OCI-LY7 (cell line): ENCODE measurements around the gene PRR14. TPM values are rescaled to one million over a fixed set of nuclear protein-coding genes. Genes with fewer than 3 reads are reported as not detected.
"Not testable (repeated sequence)": the region's sequence is repeated elsewhere in the genome, so short reads cannot be mapped to it uniquely, and the experiment has no call there.

Experiments
- BruUV-seq: library from RNA; stranded (reverse); fragments of 400-500 nt; replicated peaks from 2 replicates; lab custom pipeline; 2021; lab: Mats Ljungman, UMichigan
- CTCF ChIA-PET: fragments of 300-600 bp; sonication (Branson Sonifier 250); formaldehyde crosslinking; loops from one replicate; lab custom pipeline; 2022; ENCODE audit warnings: antibody characterized with exemption; ENCODE audit not compliant: unreplicated experiment; lab: Charles Lee
- POLR2A ChIA-PET: fragments of 300-600 bp; sonication (Branson Sonifier 250); formaldehyde crosslinking; loops from one replicate; lab custom pipeline; 2022; ENCODE audit warnings: antibody characterized with exemption; lab: Charles Lee
- DNase-seq: peaks from one replicate; pipeline ENCODE4 v3.0.0-alpha.2; 2015; ENCODE audit warnings: low spot score
- H2AFZ ChIP-seq: fragments of 200-600 bp; sonication (generic), shearing (Covaris generic); 2 replicates; pipeline ENCODE4 v1.6.1; 2014; ENCODE audit warnings: mild to moderate bottlenecking, antibody characterized with exemption, low read length, moderate library complexity
- H3K27ac ChIP-seq: fragments of 200-600 bp; sonication (generic); 2 replicates; pipeline ENCODE4 v1.5.1; 2014; ENCODE audit warnings: mixed run types, low read depth, mild to moderate bottlenecking, moderate library complexity, low read length, inconsistent platforms; ENCODE audit not compliant: poor library complexity, severe bottlenecking
- H3K36me3 ChIP-seq: fragments of 200-600 bp; sonication (generic); 2 replicates; pipeline ENCODE4 v1.6.1; 2014; ENCODE audit warnings: mild to moderate bottlenecking, antibody characterized with exemption, low read length, moderate library complexity, mixed read lengths; ENCODE audit not compliant: insufficient read depth
- H3K4me1 ChIP-seq: fragments of 200-600 bp; sonication (generic); 2 replicates; pipeline ENCODE4 v1.5.1; 2014; ENCODE audit warnings: mild to moderate bottlenecking, low read length; ENCODE audit not compliant: insufficient read depth, poor library complexity, severe bottlenecking
- H3K4me2 ChIP-seq: fragments of 200-600 bp; sonication (generic); 2 replicates; pipeline ENCODE4 v1.6.1; 2014; ENCODE audit warnings: mild to moderate bottlenecking, low read length
- H3K4me3 ChIP-seq: fragments of 200-600 bp; sonication (generic); 2 replicates; pipeline ENCODE4 v1.5.1; 2014; ENCODE audit warnings: mild to moderate bottlenecking, low read depth, low read length; ENCODE audit not compliant: poor library complexity, severe bottlenecking
- H3K79me2 ChIP-seq: fragments of 200-600 bp; sonication (generic); 2 replicates; pipeline ENCODE4 v1.6.1; 2016; ENCODE audit warnings: low read depth, mild to moderate bottlenecking, low read length, moderate library complexity, mixed read lengths; ENCODE audit not compliant: insufficient read depth
- H3K9me2 ChIP-seq: fragments of 200-600 bp; sonication (generic); 2 replicates; pipeline ENCODE4 v1.6.1; 2016; ENCODE audit warnings: mild to moderate bottlenecking, low read length, mixed read lengths; ENCODE audit not compliant: insufficient read depth
- H3K9me3 ChIP-seq: fragments of 200-600 bp; sonication (generic); 2 replicates; pipeline ENCODE4 v1.6.1; 2014; ENCODE audit warnings: mild to moderate bottlenecking, mixed run types, low read length, mixed read lengths
- H4K20me1 ChIP-seq: fragments of 200-600 bp; sonication (generic); 2 replicates; pipeline ENCODE4 v1.6.1; 2014; ENCODE audit warnings: mild to moderate bottlenecking, antibody characterized with exemption, low read length, moderate library complexity, mixed read lengths; ENCODE audit not compliant: insufficient read depth
- CTCF ChIP-seq: fragments of 200-600 bp; sonication (generic); conservative IDR thresholded peaks from 2 replicates; pipeline ENCODE4 v1.5.1; 2014; ENCODE audit warnings: mild to moderate bottlenecking, antibody characterized with exemption, low read length, moderate library complexity, mixed read lengths
- EZH2phosphoT487 ChIP-seq: fragments of 200-600 bp; sonication (generic); IDR thresholded peaks from 2 replicates; pipeline ENCODE4 v1.6.1; 2018; ENCODE audit warnings: low read depth, borderline replicate concordance, mild to moderate bottlenecking, mixed run types, antibody characterized with exemption, low read length, moderate library complexity, mixed read lengths
- intact Hi-C: fragments of 100-400 bp; cut with micrococcal nuclease; formaldehyde crosslinking; loops from one replicate; pipeline ENCODE4 v1.10.0; 2022; ENCODE audit not compliant: unreplicated experiment
- total RNA-seq, 2 experiments: library from RNA; depleted of rRNA in 1 of 2; stranded (reverse); fragments of >200 nt in 1 of 2; shearing (Covaris generic) in 1 of 2; gene quantifications; 2 replicates each; pipeline ENCODE4 v1.2.3, GENCODE V29; 2014 to 2022

Gene PRR14
- total RNA-seq, 2 experiments from 2014 or later: 33.2 to 75.5 TPM

GRCh38 chr16:30692396-30693064, 41.8 kb downstream of the PRR14 start:
- intact Hi-C loops: no loop called here
- H3K36me3 ChIP-seq: no peaks in the 10 kb centered on the region
- no peaks in the 10 kb centered on the region for H4K20me1 ChIP-seq
- H3K79me2 ChIP-seq: no peaks in the 10 kb centered on the region
- H3K9me2 ChIP-seq: no peaks in the 10 kb centered on the region
- H2AFZ ChIP-seq: no peak overlapping the region
- H3K4me2 ChIP-seq: no peak overlapping the region
- no peaks in the 10 kb centered on the region for H3K9me3 ChIP-seq
- H3K4me1 ChIP-seq: peaks cover 11% of the 10 kb centered on the region
- H3K4me3 ChIP-seq: no peak overlapping the region
- CTCF ChIA-PET: no interaction called here
- POLR2A ChIA-PET: interaction anchor here (0.7 kb wide), 1 partner anchor 197 kb away, joined by 4 read pairs; no protein-coding TSS in a partner anchor
- TF ChIP-seq CTCF (no peak), EZH2phosphoT487 (no peak)
- no peak overlapping the region for H3K27ac ChIP-seq
- BruUV-seq: no TSS peak
- DNase-seq: no peak

- Histone ChIP-seq H2AFZ (no peak overlapping the region), H3K4me1 (peaks cover 19% of the 10 kb centered on the region), H3K27ac (no peak overlapping the region), H3K79me2 (peaks cover 13% of the 10 kb centered on the region), H3K36me3 (peaks cover 12% of the 10 kb centered on the region), H3K4me2 (no peak overlapping the region), H4K20me1 (no peaks in the 10 kb centered on the region; the same call in 1 of the 2 replicates), H3K4me3 (no peak overlapping the region), H3K9me3 (no peaks in the 10 kb centered on the region), H3K9me2 (no peaks in the 10 kb centered on the region)
- intact Hi-C loops: loop anchor here (1.0 kb wide), 1 partner anchor 37 kb away; the partner anchor contains the start of gene FBRS
- no peak for TF ChIP-seq CTCF
- no peak for TF ChIP-seq EZH2phosphoT487
- BruUV-seq: no TSS peak
- no peak for DNase-seq
- ChIA-PET POLR2A (interaction anchor here (0.6 kb wide), 1 partner anchor 1041 kb away, joined by 3 read pairs; no protein-coding TSS in a partner anchor), CTCF (no interaction called here)
These were observed 44.4 kb downstream of the PRR14 start for GRCh38 chr16:30694926-30695693.

- Histone ChIP-seq H3K79me2 (peaks cover 28% of the 10 kb centered on the region), H3K4me1 (peaks cover 26% of the 10 kb centered on the region), H3K36me3 (peaks cover 27% of the 10 kb centered on the region)
- H3K4me2 ChIP-seq, H4K20me1 ChIP-seq, H3K4me3 ChIP-seq, H2AFZ ChIP-seq, H3K27ac ChIP-seq, H3K9me3 ChIP-seq, H3K9me2 ChIP-seq, BruUV-seq, intact Hi-C loops, DNase-seq: not testable (repeated sequence)
- ChIA-PET CTCF (interaction anchor here (0.5 to 1.6 kb wide), 4 partner anchors 38 to 632 kb away, joined by 3 to 14 read pairs (median 7); partner anchors contain the start of genes FBRS and PHKG2), POLR2A (interaction anchor here (0.6 to 1.6 kb wide), 4 partner anchors 10 to 128 kb away, joined by 3 to 5 read pairs (median 4); partner anchors contain the start of gene FBRS)
These were observed 45.9 kb downstream of the PRR14 start for GRCh38 chr16:30696646-30697045.
